ENCODE data around the gene P4HTM. TPM values are rescaled to one million over a fixed set of nuclear protein-coding genes. Genes with fewer than 3 reads are reported as not detected.

Gene P4HTM
- polyA plus RNA-seq, 3 donors, result 11.7 to 41.1 (median 20.2) TPM

DNA sequence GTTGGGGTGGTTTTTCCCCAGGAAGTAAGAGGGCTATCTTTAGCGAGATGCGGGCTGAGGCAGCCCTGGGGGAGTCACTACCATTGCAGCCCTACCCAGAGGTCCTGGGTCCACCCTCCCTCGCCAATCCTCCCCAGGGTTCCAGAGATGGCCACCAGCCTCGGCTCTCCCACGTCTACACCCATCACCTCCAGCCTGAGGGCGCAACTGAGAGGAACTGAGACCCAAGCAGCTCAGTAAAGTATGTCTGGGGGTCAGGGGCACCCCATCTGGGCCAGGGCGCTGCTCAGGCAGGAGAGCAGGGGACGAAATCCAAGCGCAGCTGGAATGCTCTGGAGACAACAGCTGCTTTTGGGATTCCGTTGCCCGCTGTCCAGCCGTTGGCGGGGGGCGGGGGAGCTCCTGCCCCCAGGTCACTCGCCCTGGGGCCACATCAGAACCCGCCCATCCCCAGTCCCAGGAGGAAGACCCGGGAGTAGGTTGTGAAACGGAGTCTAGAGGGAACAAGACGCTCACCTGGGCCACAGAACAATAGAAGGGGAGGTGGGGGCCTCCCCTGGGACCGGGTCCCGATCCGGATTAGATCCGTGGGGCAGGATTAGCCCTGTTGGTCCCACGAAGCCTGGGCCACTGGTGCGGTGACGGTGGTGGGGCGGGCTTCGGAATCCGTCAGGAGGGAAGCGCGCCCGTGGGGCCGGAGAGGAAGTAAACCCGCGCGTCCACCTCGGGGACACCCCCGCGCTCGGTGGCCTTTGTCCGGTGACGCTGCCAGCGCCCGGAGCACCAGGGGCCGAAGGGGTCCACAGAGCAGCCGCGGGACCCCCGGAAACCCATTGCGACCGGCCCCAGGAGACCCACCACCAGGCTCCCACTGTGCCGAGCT lies 30.5 kb downstream of the P4HTM start:
- WGBS, 3 donors, result 1 to 2% (median 1%) methylated on average over 51 of the region's 51 CpGs
- peak overlapping the region; percentile 98 for H3K27ac ChIP-seq (ENCODE audit: low read depth, low read length)

DNA sequence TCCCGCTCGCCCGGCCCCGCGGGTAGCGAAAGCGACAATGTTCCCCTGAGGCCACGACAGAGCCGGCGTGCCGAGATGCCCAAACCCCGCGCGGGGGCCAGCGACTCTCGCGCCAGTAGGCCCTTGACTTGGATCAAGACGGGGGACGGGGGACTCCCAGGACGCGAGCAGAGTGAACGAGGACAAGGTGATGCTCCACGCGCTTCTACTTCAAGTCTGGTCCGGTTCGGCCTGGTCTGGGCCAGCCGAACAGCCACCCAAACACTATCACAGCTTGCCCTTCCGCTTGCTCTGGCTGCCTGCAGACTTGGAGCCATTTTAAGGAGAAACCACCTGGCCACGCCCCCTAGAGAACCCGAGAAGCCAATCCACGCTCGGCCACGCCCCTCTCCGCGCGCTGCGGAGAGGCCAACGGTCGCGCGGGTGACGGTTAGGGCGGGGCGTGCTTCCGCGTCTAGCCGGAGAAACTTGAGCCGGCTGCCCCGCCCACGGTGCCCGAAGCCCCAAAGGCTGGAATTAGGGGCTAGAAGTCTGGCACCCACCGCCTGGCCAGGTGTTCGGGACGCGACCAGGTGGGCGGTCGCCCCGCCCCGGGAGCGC lies 31.3 kb downstream of the P4HTM start:
- WGBS, 3 donors, result 0% methylated on average over 60 of the region's 60 CpGs
- H3K27ac ChIP-seq (ENCODE audit: low read depth, low read length), result peak overlapping the region; percentile 98

DNA sequence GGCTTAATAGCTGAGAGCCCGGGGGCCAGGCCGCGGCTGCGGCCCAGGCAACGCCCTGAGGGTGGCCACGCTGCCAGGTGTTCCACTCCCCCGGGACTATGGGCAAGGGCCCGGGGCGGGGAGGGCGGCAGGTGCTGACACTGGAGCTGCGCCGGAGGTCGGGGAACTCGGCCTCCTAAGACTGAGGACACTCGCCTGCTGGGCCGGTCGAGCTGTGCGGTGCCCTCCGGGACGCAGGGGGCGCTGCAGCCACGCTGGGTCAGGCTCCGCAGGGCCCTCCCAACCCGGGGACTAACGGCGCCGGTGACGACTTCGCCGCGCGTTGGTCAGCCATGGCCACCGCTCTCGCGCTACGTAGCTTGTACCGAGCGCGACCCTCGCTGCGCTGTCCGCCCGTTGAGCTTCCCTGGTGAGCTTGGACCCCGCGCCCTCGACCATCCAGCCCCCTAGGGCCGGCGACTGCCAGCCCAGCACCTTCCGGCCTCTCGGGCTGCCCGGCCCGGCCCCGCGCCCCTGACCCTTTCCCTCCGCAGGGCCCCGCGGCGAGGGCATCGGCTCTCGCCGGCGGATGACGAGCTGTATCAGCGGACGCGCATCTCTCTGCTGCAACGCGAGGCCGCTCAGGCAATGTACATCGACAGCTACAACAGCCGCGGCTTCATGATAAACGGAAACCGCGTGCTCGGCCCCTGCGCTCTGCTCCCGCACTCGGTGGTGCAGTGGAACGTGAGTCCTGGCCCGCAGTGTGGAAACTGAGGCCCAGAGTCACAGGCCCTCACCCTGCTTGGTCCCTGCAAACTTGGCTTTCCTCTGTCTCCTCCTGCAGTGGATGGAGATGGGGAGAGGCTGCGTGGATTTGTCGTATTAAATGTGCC lies 32.0 kb downstream of the P4HTM start, which contains the start of gene NDUFAF3:
TSS of gene NDUFAF3 (plus strand) at position 309 of the 875 bp plus-strand sequence. CDS start at position 333, 24 bp downstream.
- WGBS, 3 donors, result 0 to 1% (median 0%) methylated on average over 56 to 83 of the region's 83 CpGs
- peak within 1 kb of the TSS; percentile 98 for H3K27ac ChIP-seq (ENCODE audit: low read depth, low read length)

DNA sequence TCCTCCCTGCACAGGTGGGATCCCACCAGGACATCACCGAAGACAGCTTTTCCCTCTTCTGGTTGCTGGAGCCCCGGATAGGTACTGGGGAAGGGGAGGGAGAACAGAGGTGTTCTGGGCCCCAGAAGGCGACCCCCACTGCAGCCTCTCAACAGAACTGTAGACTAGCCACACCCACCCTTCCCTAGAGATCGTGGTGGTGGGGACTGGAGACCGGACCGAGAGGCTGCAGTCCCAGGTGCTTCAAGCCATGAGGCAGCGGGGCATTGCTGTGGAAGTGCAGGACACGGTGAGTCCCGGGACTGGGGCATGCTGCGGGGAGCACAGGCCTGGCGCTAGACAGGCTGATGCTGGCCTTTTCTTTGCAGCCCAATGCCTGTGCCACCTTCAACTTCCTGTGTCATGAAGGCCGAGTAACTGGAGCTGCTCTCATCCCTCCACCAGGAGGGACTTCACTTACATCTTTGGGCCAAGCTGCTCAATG lies 32.7 kb downstream of the P4HTM start:
- H3K27ac ChIP-seq (ENCODE audit: low read depth, low read length), result peak overlapping the region; percentile 98
- 12 to 29% (median 21%) methylated on average over 12 of the region's 12 CpGs for WGBS, 3 donors

DNA sequence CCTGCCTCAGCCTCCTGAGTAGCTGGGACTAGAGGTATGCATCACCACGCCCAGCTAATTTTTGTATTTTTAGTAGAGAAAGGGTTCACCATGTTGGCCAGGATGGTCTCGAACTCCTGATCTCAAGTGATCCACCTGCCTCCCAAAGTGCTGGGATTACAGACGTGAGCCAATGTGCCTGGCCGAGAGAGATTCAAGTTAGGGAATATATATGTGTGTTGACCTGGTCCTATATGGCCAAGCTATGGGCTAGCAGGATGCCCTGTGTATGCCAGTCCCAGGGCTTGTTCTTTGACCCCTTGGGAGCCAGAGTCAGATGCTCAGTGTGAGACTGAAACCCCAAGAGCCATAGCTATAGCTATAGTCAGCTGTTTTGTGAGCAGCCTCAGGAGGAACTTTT lies 33.7 kb downstream of the P4HTM start:
- H3K27ac ChIP-seq (ENCODE audit: low read depth, low read length), result no peak overlapping the region
- WGBS, 3 donors, result 86 to 90% (median 89%) methylated on average over 4 of the region's 4 CpGs

DNA sequence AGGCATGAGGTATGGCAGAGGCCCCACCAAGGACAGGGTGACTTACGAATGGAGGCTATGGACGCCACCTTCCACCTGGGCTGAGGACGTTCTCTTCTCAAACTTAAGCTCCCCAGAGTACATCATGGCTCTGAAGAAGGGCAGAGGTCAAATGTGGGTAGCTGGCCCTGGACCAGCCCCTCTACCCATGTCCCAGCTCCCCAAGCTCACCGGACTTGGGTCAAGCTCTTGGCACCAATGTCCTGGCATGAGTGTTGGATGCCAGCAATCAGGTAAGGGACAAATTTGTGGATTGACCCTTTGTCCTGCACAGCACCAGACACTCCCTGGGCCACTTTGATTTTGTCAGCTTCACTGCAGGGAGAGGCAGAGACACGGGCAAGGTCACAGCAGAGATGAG lies 34.4 kb downstream of the P4HTM start:
- H3K27ac ChIP-seq (ENCODE audit: low read depth, low read length), result no peak overlapping the region
- 66 to 75% (median 69%) methylated on average over 5 of the region's 5 CpGs for WGBS, 3 donors

DNA sequence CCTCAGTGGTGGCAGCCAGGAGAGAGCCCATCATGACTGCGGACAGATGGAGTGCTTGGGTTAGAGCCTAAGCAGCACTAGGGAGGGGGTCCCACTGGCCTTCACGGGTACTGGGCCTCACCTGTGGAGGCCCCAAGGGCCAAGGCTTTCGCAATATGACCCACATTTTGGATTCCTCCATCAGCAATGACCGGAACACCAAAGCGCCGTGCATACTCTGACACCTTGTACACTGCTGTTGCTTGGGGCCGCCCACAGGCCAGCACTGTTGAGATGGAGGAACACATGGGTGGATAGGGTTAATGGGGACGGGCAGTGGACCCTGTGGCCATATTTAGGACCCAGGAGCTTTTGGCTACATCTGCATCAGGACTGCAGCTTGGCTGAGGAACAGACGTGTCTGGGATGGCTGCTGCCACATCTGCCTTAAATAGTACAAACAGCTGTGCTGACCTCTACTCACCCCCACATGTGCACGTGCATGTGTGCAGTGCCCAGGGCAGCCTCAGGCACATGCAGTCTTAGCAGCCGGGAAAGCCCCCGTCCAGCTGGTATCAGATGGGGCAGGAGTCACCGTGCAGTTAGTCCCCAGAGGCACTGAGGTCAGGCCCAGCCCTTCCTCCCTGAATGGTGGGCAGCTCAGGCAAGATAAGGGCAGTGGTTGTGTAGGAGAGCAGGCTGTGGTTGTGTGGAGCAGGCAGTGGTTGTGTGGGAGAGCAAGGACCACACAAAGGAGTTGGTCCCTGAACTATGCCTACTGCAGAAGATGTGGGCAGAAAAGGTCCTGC lies 35.2 kb downstream of the P4HTM start:
- no peak overlapping the region for H3K27ac ChIP-seq (ENCODE audit: low read depth, low read length)
- 65 to 73% (median 71%) methylated on average over 13 of the region's 13 CpGs for WGBS, 3 donors

DNA sequence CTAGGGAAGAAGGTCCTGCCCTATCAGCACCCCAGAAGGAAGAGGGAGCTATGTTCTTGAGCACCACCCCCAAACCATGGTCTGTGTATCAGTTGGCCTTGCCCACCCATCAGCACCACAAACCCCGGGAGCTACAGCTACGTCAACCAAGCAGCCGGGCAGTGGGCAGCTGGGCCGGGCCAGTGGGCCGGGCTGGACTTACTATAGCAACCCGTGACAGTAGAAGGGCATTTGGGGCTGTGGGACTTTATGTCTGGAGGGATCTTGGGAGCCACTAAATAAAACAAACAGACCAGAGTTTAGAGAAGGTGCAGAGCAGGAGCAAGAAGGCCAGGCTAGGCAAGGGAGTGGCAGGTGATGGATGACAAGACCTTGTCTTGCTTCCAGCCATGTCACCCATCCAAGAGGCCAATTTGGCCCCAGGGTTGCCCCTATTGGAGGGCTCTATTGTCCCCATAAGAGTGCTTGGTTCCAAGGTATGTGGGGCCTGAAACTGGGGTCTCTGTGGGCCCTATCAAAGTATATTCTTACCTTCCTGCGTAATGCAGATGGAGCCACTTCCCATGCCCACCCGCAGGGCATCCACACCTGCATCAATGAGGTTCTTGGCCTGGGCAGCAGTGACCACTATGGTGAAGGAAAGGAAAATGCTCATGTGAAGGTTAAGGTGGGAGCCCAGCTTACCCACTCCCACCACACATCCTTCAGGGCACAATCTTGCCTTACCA lies 35.9 kb downstream of the P4HTM start:
- no peak overlapping the region for H3K27ac ChIP-seq (ENCODE audit: low read depth, low read length)
- 90 to 93% (median 91%) methylated on average over 8 of the region's 8 CpGs for WGBS, 3 donors

DNA sequence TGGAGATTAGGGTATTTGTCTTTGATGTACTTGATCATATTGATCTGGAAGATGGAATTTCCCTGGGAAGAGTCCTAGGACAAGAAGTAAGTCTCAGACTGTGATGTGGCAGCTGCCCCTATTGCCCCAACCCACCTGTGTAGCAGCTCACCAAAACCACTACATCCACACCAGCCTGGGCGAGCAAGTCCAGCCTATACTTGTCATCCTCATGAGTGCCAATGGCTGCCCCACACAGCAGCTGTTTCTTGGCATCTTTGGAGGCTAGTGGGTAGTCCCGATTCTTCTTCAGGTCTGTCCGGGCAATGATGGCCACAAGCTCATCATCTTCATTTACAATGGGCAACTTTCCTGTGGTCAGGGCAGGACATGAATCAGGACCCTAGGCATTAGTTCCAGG lies 36.5 kb downstream of the P4HTM start:
- no peak overlapping the region for H3K27ac ChIP-seq (ENCODE audit: low read depth, low read length)
- 96 to 98% (median 96%) methylated on average over 3 of the region's 3 CpGs for WGBS, 3 donors

DNA sequence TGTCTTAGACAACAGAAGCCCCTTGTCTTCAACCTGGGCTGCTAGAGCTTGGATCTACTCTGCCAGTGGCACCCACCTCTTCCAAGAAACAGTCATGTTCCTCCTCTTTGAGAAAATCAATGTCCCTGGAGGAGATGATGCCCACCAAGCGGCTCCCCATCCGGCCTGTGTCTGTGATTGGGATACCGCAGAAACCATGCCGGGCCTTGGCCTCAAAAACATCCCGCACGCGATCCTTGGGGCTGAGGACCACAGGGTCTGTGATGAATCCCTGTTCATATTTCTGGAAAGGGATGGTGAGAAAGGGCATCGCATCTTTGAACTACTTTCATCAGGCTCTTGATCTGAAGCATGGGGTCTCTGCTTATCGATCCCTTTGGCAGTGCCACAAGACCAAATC lies 37.6 kb downstream of the P4HTM start:
- WGBS, 3 donors, result 97 to 98% (median 98%) methylated on average over 9 of the region's 9 CpGs
- H3K27ac ChIP-seq (ENCODE audit: low read depth, low read length), result no peak overlapping the region

DNA sequence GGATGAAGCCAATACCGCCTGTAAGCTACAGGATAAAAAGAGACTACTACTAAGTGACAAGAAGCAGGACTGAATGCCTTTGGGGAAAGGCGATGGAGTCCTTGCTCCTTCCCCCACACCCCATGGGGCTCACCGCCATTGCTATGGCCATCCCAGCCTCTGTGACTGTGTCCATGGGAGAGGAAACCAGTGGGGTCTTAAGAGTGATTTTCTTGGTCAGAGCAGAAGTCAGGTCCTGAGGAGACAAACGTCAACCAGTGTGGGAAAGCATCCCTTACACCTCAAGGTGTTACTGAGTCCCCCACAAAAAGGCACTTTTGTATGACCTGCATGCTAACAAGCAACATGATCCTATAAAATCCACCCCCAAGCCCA lies 38.2 kb downstream of the P4HTM start:
- WGBS, 3 donors, result 71 to 84% (median 80%) methylated on average over 4 of the region's 4 CpGs
- H3K27ac ChIP-seq (ENCODE audit: low read depth, low read length), result no peak overlapping the region

DNA sequence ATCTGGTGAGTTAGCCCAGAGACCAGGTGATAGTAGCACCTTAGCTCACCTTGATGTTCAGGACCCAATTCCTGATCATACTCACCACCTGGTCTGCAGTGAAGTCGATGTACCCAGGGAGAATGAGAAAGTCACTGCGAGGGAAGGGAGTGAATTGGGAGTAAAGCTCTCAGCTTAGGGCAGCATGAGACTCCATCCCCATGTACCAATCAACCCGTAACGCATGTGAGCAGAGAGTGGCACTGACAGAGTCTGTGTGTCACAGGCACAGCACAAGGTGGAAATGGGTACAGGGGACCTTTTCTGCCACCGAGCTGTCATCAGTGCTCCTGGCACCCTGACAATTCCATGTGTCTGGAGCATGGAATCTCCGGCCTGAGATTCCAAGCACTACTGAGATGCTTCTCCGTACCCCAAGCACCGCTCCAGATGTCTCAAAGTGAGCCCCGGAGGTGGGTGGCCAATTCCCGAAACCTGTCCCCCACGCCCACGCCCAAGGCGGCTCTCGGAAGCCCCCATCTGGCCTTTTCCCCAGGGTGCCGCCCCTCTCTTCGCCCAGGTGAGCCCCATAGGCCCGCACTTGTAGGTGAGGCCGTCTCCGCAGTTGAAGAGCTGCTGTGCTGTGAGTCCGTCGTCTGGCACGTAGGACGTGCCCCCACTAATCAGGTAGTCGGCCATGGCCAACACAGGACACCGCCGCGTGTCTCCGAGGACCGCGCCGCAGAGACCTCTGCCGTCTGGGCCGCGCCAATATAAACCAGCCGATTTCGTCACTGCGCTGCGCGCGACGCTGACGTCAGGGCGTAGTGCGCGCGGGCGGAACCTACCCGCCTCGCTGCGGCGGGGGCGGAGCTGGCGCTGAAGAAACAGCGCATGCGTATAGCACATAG lies 38.9 kb downstream of the P4HTM start, which contains the start of gene IMPDH2:
TSS of gene IMPDH2 (minus strand) at position 726 of the 890 bp plus-strand sequence. CDS start at position 678, 48 bp downstream.
- no peak within 1 kb of the TSS for H3K27ac ChIP-seq (ENCODE audit: low read depth, low read length)
- 1 to 3% (median 2%) methylated on average over 55 of the region's 55 CpGs for WGBS, 3 donors

DNA sequence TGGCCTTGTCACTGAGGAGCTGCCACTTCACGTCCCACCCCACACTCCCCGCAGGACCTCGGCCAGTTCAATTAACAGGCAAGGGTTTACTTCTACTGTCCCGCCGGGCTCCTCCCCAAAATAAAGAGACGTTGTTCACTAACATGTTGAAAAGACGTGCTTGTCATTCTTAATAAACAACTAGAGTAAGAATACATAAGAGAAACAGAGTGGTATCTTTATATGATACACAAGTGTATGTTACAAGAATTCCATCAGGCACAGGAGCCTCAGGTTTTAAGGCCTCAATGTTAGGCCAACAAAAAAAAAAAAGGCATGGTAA lies 39.5 kb downstream of the P4HTM start:
- WGBS, 3 donors, result 1 to 4% (median 2%) methylated on average over 7 of the region's 7 CpGs
- H3K27ac ChIP-seq (ENCODE audit: low read depth, low read length), result no peak overlapping the region

DNA sequence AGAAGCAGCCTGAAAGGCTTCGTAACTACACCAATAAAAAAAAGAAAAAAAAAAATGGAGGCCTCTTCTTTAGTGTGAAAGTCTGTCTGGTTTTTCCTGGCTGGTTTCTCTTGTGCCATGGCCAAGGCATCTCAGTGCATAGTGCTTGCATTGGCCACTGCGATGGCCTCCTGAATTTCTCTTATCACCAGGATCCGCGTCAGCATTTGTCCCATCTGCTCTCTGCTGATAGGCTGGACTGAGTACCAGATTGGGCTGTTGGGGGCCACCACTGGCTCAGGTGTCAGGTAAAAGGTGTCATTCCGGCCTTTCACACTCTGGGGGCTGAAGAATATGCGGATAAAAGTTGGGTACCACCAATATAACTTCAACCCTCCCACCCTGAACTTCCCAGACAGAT lies 40.3 kb downstream of the P4HTM start:
- no peak overlapping the region for H3K27ac ChIP-seq (ENCODE audit: low read depth, low read length)
- 85 to 94% (median 92%) methylated on average over 6 of the region's 6 CpGs for WGBS, 3 donors

DNA sequence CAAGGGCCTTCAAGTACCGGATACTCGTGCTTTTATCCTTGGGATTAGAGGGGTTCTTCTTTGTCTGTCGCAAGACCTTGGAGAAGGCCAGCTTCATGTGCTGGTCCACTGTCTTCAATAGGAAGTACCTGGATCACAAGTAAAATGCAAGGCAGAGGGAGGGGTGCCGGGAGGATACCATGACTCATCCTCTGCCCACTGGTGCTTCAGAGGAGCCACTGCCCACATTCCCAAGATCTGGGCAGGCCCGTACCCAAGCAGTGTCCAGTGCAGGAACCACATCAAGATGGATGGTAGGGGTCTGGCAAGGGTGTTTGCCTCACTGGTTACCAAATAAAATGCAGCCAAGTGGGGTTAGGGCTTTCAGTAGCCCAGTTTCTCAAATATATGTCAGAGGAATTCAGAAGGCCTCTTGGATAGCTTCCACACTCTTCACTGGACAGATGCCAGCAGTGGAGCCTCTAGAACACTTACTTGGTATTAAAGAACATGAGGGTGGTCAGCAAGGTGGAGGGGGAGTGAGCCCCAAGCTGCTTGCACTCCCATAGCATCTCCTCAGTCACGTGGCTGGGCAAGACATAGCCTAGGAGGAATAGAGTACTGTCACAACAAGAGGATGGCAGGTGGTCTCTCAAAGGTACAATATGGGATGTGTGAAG lies 42.7 kb downstream of the P4HTM start:
- 83 to 92% (median 83%) methylated on average over 6 of the region's 6 CpGs for WGBS, 3 donors
- H3K27ac ChIP-seq (ENCODE audit: low read depth, low read length), result no peak overlapping the region

DNA sequence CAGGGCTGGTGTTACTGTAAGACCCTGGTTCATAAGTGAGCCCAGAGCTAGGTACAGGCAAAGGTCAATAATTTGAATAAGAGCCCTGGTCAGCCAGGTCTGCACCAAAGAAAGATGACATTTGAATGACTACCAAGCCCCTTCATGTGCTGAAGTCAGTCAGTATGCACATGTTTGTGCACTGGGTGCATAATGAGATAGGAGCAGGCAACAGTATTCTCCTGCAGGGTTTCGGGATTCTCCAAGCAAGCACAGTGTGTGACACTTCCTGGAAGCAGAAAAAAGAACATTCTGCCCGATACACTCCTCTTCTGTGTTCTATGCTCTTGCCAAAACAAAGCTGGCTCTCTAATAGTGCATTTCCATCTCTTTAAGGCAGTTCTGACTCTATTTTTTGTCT lies 44.6 kb downstream of the P4HTM start:
- no peak overlapping the region for H3K27ac ChIP-seq (ENCODE audit: low read depth, low read length)
- 83 to 98% (median 88%) methylated on average over 2 of the region's 2 CpGs for WGBS, 3 donors
